ENCODE measurements around the gene LGALS9. TPM values are rescaled to one million over a fixed set of nuclear protein-coding genes. Genes with fewer than 3 reads are reported as not detected.

LGALS9 gene
- total and polyA plus RNA-seq, 2 experiments from 2014 or later: 0.48 to 0.73 TPM

DNA sequence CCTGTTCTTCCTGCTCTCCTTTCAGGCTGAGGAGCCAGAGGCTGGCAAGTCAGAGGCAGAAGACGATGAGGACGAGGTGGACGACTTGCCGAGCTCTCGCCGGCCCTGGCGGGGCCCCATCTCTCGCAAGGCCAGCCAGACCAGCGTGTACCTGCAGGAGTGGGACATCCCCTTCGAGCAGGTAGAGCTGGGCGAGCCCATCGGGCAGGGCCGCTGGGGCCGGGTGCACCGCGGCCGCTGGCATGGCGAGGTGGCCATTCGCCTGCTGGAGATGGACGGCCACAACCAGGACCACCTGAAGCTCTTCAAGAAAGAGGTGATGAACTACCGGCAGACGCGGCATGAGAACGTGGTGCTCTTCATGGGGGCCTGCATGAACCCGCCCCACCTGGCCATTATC, 25.6 kb upstream of the LGALS9 start:
- H3K4me3 Mint-ChIP-seq: no peak overlapping the region
- peaks cover 4% of the 10 kb centered on the region; the same call in 1 of the 2 replicates for H4K20me1 ChIP-seq (replicated peaks; ENCODE audit: insufficient read depth)

DNA sequence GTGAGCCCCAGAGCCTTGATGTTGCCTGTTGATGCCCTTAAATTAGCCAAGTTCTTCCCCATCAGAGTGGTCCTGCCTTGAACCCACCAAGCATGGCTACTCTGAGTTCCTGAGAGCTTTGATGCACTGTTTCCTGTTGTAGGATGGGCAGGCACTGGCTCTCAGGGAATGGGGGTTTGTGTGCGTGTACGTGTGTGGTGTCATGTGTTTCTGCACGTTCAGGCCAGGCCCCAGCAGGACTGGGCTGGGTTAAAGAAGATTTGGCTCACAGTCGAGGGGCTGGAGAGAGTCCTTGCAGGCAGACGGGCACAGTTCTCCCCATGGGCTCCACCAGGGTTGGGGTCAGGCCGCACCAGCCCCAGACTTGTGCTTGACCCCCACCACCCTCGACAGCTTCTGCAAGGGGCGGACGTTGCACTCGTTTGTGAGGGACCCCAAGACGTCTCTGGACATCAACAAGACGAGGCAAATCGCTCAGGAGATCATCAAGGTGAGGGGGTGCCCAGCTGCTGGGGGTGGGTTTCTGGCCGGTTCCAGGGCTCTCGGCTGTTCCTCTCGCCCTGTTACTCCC, 23.4 kb upstream of the LGALS9 start:
- H4K20me1 ChIP-seq (replicated peaks; ENCODE audit: insufficient read depth): peaks cover 4% of the 10 kb centered on the region; the same call in 1 of the 2 replicates
- ATAC-seq (no peak), DNase-seq (ENCODE audit: low spot score) (no peak)
- no peaks in the 10 kb centered on the region for H3F3A ChIP-seq (replicated peaks; ENCODE audit: low read depth)
- no peaks in the 10 kb centered on the region for H3K27me3 ChIP-seq (ENCODE audit: insufficient read depth)
- H2AFZ ChIP-seq: no peak overlapping the region
- Mint-ChIP-seq H3K4me3 (no peak overlapping the region), H3K4me1 (peaks cover 6% of the 10 kb centered on the region; the same call in 2 of the 3 replicates), H3K27ac (peak overlapping the region; percentile 31; the same call in 1 of the 2 replicates), H3K27me3 (ENCODE audit: insufficient read depth, low read depth, poor library complexity) (peaks cover 6% of the 10 kb centered on the region), H3K36me3 (ENCODE audit: low read depth) (peaks cover 38% of the 10 kb centered on the region), H3K9me3 (no peaks in the 10 kb centered on the region; the same call in 1 of the 3 replicates)
- H3K36me3 ChIP-seq (ENCODE audit: insufficient read depth): peaks cover 13% of the 10 kb centered on the region
- no peaks in the 10 kb centered on the region for H3K9me2 ChIP-seq (ENCODE audit: insufficient read depth)
- TF ChIP-seq STAT1 (IDR thresholded peaks at IDR 0.05; ENCODE audit: unreplicated experiment): no peak
- no peak overlapping the region for H3K27ac ChIP-seq (ENCODE audit: low read depth)
- no peaks in the 10 kb centered on the region for H3K79me2 ChIP-seq (replicated peaks; ENCODE audit: insufficient read depth)
- H3K4me2 ChIP-seq: no peak overlapping the region
- no peak overlapping the region for H3K4me3 ChIP-seq
- H3K4me1 ChIP-seq (ENCODE audit: insufficient read depth): peaks cover 5% of the 10 kb centered on the region; the same call in 1 of the 2 replicates

More for the DNA sequence above, 25.6 kb upstream of the LGALS9 start:
- H3K36me3 ChIP-seq (ENCODE audit: insufficient read depth): peaks cover 4% of the 10 kb centered on the region; the same call in 1 of the 2 replicates
- H3K4me1 Mint-ChIP-seq: peaks cover 7% of the 10 kb centered on the region; the same call in 2 of the 3 replicates
- TF ChIP-seq ZNF331 (CRISPR knock-in tag; IDR thresholded peaks at IDR 0.05; ENCODE audit: low read depth) (no peak), JUNB (IDR thresholded peaks at IDR 0.05; ENCODE audit: unreplicated experiment) (no peak), CREB1 (CRISPR knock-in tag; IDR thresholded peaks at IDR 0.05; ENCODE audit: low read depth) (no peak), EZH2phosphoT487 (IDR thresholded peaks at IDR 0.05; ENCODE audit: unreplicated experiment) (no peak), NANOG (IDR thresholded peaks at IDR 0.05; ENCODE audit: borderline replicate concordance) (no peak), EZH2 (IDR thresholded peaks at IDR 0.05; ENCODE audit: low read depth, unreplicated experiment) (no peak)
- no peak overlapping the region for H3K27ac ChIP-seq (ENCODE audit: low read depth)
- DNase-seq (ENCODE audit: low spot score) (no peak), ATAC-seq (no peak)
- no peaks in the 10 kb centered on the region for H3K79me2 ChIP-seq (replicated peaks; ENCODE audit: insufficient read depth)
- no peaks in the 10 kb centered on the region; the same call in 2 of the 3 replicates for H3K9me3 Mint-ChIP-seq
- H3K4me3 ChIP-seq: no peak overlapping the region
- no peaks in the 10 kb centered on the region for H3K27me3 ChIP-seq (ENCODE audit: insufficient read depth)
- H3K9me2 ChIP-seq (ENCODE audit: insufficient read depth): no peaks in the 10 kb centered on the region
- H3K27me3 Mint-ChIP-seq (ENCODE audit: insufficient read depth, low read depth, poor library complexity): peaks cover 5% of the 10 kb centered on the region
- no peak overlapping the region for H2AFZ ChIP-seq
- no peak overlapping the region for H3K4me2 ChIP-seq
- H3K4me1 ChIP-seq (ENCODE audit: insufficient read depth): peaks cover 5% of the 10 kb centered on the region; the same call in 1 of the 2 replicates
- H3K36me3 Mint-ChIP-seq (ENCODE audit: low read depth): peaks cover 33% of the 10 kb centered on the region
- no peaks in the 10 kb centered on the region for H3F3A ChIP-seq (replicated peaks; ENCODE audit: low read depth)
- H3K27ac Mint-ChIP-seq: no peak overlapping the region

- peaks cover 47% of the 10 kb centered on the region for H3K36me3 Mint-ChIP-seq (ENCODE audit: low read depth)
- Histone ChIP-seq H3K79me2 (replicated peaks; ENCODE audit: insufficient read depth) (no peaks in the 10 kb centered on the region), H3K9me2 (ENCODE audit: insufficient read depth) (no peaks in the 10 kb centered on the region), H3F3A (replicated peaks; ENCODE audit: low read depth) (no peaks in the 10 kb centered on the region), H4K20me1 (replicated peaks; ENCODE audit: insufficient read depth) (peaks cover 4% of the 10 kb centered on the region; the same call in 1 of the 2 replicates), H3K4me2 (no peak overlapping the region), H3K27ac (ENCODE audit: low read depth) (no peak overlapping the region), H3K4me3 (no peak overlapping the region), H3K36me3 (ENCODE audit: insufficient read depth) (peaks cover 20% of the 10 kb centered on the region), H3K4me1 (ENCODE audit: insufficient read depth) (no peaks in the 10 kb centered on the region), H2AFZ (no peak overlapping the region), H3K27me3 (ENCODE audit: insufficient read depth) (no peaks in the 10 kb centered on the region)
- peaks cover 4% of the 10 kb centered on the region for H3K27me3 Mint-ChIP-seq (ENCODE audit: insufficient read depth, low read depth, poor library complexity)
- no peak for DNase-seq (ENCODE audit: low spot score)
- H3K4me1 Mint-ChIP-seq: no peaks in the 10 kb centered on the region
- no peak for ATAC-seq
- H3K4me3 Mint-ChIP-seq: no peak overlapping the region
- H3K9me3 Mint-ChIP-seq: no peaks in the 10 kb centered on the region; the same call in 1 of the 3 replicates
- no peak overlapping the region for H3K27ac Mint-ChIP-seq
- TF ChIP-seq ETS1 (IDR thresholded peaks at IDR 0.05) (no peak), POLR2AphosphoS5 (IDR thresholded peaks at IDR 0.05; ENCODE audit: low read depth) (no peak), EZH2 (IDR thresholded peaks at IDR 0.05; ENCODE audit: low read depth, unreplicated experiment) (no peak), ZNF114 (CRISPR knock-in tag; IDR thresholded peaks at IDR 0.05) (no peak)
These were observed 22.4 kb upstream of the LGALS9 start for GRCh38 chr17:27608328-27609230.
